GM23338 (cell line): ENCODE data around the gene ITGA1. TPM values are rescaled to one million over a fixed set of nuclear protein-coding genes. Genes with fewer than 3 reads are reported as not detected.

ENCODE experiments used
- ATAC-seq: fragments of 200-7000 bp; cut with Tn5 transposase; 3 replicates; pipeline ENCODE4 v1.9.1; 2020
- DNase-seq: peaks from one replicate; pipeline ENCODE4 v3.0.0-alpha.2; 2015; ENCODE audit warnings: low spot score
- H2AFZ ChIP-seq: fragments of 200-600 bp; sonication (generic); 2 replicates; pipeline ENCODE4 v1.8.0; 2016; ENCODE audit warnings: antibody characterized with exemption, mild to moderate bottlenecking, moderate library complexity
- H3F3A ChIP-seq: fragments of 200-600 bp; sonication (generic); replicated peaks from 2 replicates; pipeline ENCODE4 v1.8.0; 2017; ENCODE audit warnings: antibody characterized with exemption, mixed run types, low read depth
- H3K27ac ChIP-seq: fragments of 200-600 bp; sonication (generic); 2 replicates; pipeline ENCODE4 v1.6.1; 2016; ENCODE audit warnings: low read depth
- H3K27me3 ChIP-seq: fragments of 200-600 bp; sonication (generic); 2 replicates; pipeline ENCODE4 v1.8.0; 2016; ENCODE audit warnings: mild to moderate bottlenecking, mixed run types, moderate library complexity; ENCODE audit not compliant: insufficient read depth
- H3K36me3 ChIP-seq: fragments of 200-600 bp; sonication (generic); 2 replicates; pipeline ENCODE4 v1.8.0; 2016; ENCODE audit warnings: mild to moderate bottlenecking; ENCODE audit not compliant: insufficient read depth
- H3K4me1 ChIP-seq: fragments of 200-600 bp; sonication (generic); 2 replicates; pipeline ENCODE4 v1.8.0; 2016; ENCODE audit warnings: mild to moderate bottlenecking, moderate library complexity; ENCODE audit not compliant: insufficient read depth
- H3K4me2 ChIP-seq: fragments of 200-600 bp; sonication (generic); 2 replicates; pipeline ENCODE4 v1.7.1; 2017; ENCODE audit warnings: mixed run types
- H3K4me3 ChIP-seq: fragments of 200-600 bp; sonication (generic); 2 replicates; pipeline ENCODE4 v1.6.1; 2016; ENCODE audit warnings: mixed run types
- H3K79me2 ChIP-seq: fragments of 200-600 bp; sonication (generic); replicated peaks from 2 replicates; pipeline ENCODE4 v1.8.0; 2017; ENCODE audit warnings: mild to moderate bottlenecking; ENCODE audit not compliant: insufficient read depth
- H3K9me2 ChIP-seq: fragments of 200-600 bp; sonication (generic); 2 replicates; pipeline ENCODE4 v1.8.0; 2017; ENCODE audit not compliant: insufficient read depth
- H4K20me1 ChIP-seq: fragments of 200-600 bp; sonication (generic); replicated peaks from 2 replicates; pipeline ENCODE4 v1.8.0; 2017; ENCODE audit warnings: mild to moderate bottlenecking; ENCODE audit not compliant: insufficient read depth
- H3K27ac Mint-ChIP-seq: 2 replicates; pipeline ENCODE4 v1.8.0; 2020; ENCODE audit warnings: inconsistent platforms, mild to moderate bottlenecking, moderate library complexity, mixed read lengths
- H3K27me3 Mint-ChIP-seq: 3 replicates; pipeline ENCODE4 v1.8.0; 2022; ENCODE audit warnings: low read depth, mild to moderate bottlenecking, moderate library complexity, mixed read lengths, inconsistent platforms; ENCODE audit not compliant: insufficient read depth, poor library complexity
- H3K36me3 Mint-ChIP-seq: 3 replicates; pipeline ENCODE4 v1.8.0; 2021; ENCODE audit warnings: low read depth, mild to moderate bottlenecking, inconsistent platforms, moderate library complexity, mixed read lengths
- H3K4me1 Mint-ChIP-seq: 3 replicates; pipeline ENCODE4 v1.8.0; 2020; ENCODE audit warnings: mild to moderate bottlenecking, inconsistent platforms, mixed read lengths
- H3K4me3 Mint-ChIP-seq: 3 replicates; pipeline ENCODE4 v1.8.0; 2021; ENCODE audit warnings: moderate library complexity, mild to moderate bottlenecking, inconsistent platforms, mixed read lengths
- H3K9me3 Mint-ChIP-seq: 3 replicates; pipeline ENCODE4 v1.8.0; 2020; ENCODE audit warnings: moderate library complexity, mild to moderate bottlenecking, inconsistent platforms, mixed read lengths
- EZH2phosphoT487 ChIP-seq: fragments of 200-600 bp; sonication (generic); IDR thresholded peaks from one replicate; pipeline ENCODE4 v1.8.1; 2018; ENCODE audit warnings: antibody characterized with exemption; ENCODE audit not compliant: unreplicated experiment
- JUNB ChIP-seq: IDR thresholded peaks from one replicate; pipeline ENCODE4 v1.6.1; 2016; ENCODE audit warnings: antibody characterized with exemption; ENCODE audit not compliant: unreplicated experiment
- NANOG ChIP-seq: IDR thresholded peaks from 2 replicates; pipeline ENCODE4 v1.6.1; 2016; ENCODE audit warnings: antibody characterized with exemption, borderline replicate concordance
- POLR2AphosphoS5 ChIP-seq: IDR thresholded peaks from 2 replicates; pipeline ENCODE4 v1.6.1; 2016; ENCODE audit warnings: antibody characterized with exemption, low read depth
- STAT1 ChIP-seq: IDR thresholded peaks from one replicate; pipeline ENCODE4 v1.6.1; 2016; ENCODE audit warnings: antibody characterized with exemption; ENCODE audit not compliant: unreplicated experiment
- ZNF114 ChIP-seq: fragments of 250-450 bp; sonication (Bioruptor Pico); IDR thresholded peaks from 2 replicates; pipeline ENCODE4 v1.5.0; 2020; ENCODE audit warnings: mild to moderate bottlenecking, moderate library complexity
- ZNF331 ChIP-seq: fragments of 250-450 bp; sonication (Bioruptor Pico); IDR thresholded peaks from 2 replicates; pipeline ENCODE4 v1.5.0; 2020; ENCODE audit warnings: low read depth, mild to moderate bottlenecking, moderate library complexity
- polyA plus RNA-seq: library from polyadenylated mRNA; unstranded; fragments of >200 nt; fragmentation: Nextera tagmentation; extraction: Ambion mirVana; gene quantifications from 2 replicates; pipeline ENCODE4 v1.2.1, GENCODE V29; 2016
- total RNA-seq: library from RNA; depleted of rRNA; stranded (reverse); fragments of >200 nt; shearing (Covaris generic); gene quantifications from 2 replicates; pipeline ENCODE4 v1.2.3, GENCODE V29; 2014
- TF ChIP-seq, protein P1 (sequence below): IDR thresholded peaks from 2 replicates; pipeline ENCODE4 v1.6.1; 2016; ENCODE audit warnings: antibody characterized with exemption
- TF ChIP-seq, protein P2 (sequence below): fragments of 250-450 bp; sonication (Bioruptor Pico); IDR thresholded peaks from 2 replicates; pipeline ENCODE4 v1.5.0; 2020; ENCODE audit warnings: mild to moderate bottlenecking, moderate library complexity

Gene ITGA1
- total and polyA plus RNA-seq, 2 experiments from 2014 or later, result 1.8 to 4.9 TPM

DNA sequence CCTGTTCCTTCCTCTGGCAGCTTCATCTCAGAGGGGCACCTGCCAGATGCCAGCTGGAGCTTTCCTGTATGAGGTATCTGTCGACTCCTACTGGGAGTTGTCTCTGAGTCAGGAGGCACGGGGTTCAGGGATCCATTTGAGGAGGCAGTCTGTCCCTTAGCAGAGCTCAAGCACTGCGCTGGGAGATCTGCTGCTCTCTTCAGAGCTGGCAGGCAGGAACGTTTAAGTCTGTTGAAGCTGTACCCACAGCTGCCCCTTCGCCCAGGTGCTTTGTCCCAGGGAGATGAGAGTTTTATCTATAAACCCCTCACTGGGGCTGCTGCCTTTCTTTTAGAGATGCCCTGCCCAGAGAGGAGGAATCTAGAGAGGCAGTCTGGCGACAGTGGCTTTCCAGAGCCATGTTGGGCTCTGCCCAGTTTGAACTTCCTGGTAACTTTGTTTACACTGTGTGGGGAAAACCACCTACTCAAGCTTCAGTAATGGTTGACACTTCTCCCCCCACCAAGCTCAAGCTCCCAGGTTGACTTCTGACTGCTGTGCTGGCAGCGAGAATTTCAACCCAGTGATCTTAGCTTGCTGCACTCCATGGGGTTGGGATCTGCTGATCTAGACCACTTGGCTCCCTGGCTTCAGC lies 189.7 kb downstream of the ITGA1 start:
- no peak overlapping the region for H3K4me3 Mint-ChIP-seq
- H3K4me1 Mint-ChIP-seq, result no peaks in the 10 kb centered on the region
- no peaks in the 10 kb centered on the region for H4K20me1 ChIP-seq
- peaks cover 43% of the 10 kb centered on the region for H3K9me3 Mint-ChIP-seq
- H3K27ac ChIP-seq, result no peak overlapping the region
- H2AFZ ChIP-seq, result no peak overlapping the region
- no peak overlapping the region for H3K27ac Mint-ChIP-seq
- H3K4me2 ChIP-seq, result no peak overlapping the region
- no peaks in the 10 kb centered on the region for H3K79me2 ChIP-seq
- H3K27me3 ChIP-seq, result no peaks in the 10 kb centered on the region
- no peaks in the 10 kb centered on the region for H3K36me3 ChIP-seq
- no peak for TF ChIP-seq STAT1
- no peak for TF ChIP-seq ZNF331
- no peak for TF ChIP-seq POLR2AphosphoS5
- no peak for TF ChIP-seq ZNF114 (CRISPR knock-in tag)
- no peak for TF ChIP-seq JUNB
- TF ChIP-seq EZH2phosphoT487, result no peak
- TF ChIP-seq, protein P1, sequence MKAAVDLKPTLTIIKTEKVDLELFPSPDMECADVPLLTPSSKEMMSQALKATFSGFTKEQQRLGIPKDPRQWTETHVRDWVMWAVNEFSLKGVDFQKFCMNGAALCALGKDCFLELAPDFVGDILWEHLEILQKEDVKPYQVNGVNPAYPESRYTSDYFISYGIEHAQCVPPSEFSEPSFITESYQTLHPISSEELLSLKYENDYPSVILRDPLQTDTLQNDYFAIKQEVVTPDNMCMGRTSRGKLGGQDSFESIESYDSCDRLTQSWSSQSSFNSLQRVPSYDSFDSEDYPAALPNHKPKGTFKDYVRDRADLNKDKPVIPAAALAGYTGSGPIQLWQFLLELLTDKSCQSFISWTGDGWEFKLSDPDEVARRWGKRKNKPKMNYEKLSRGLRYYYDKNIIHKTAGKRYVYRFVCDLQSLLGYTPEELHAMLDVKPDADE, result no peak
- TF ChIP-seq, protein P2, sequence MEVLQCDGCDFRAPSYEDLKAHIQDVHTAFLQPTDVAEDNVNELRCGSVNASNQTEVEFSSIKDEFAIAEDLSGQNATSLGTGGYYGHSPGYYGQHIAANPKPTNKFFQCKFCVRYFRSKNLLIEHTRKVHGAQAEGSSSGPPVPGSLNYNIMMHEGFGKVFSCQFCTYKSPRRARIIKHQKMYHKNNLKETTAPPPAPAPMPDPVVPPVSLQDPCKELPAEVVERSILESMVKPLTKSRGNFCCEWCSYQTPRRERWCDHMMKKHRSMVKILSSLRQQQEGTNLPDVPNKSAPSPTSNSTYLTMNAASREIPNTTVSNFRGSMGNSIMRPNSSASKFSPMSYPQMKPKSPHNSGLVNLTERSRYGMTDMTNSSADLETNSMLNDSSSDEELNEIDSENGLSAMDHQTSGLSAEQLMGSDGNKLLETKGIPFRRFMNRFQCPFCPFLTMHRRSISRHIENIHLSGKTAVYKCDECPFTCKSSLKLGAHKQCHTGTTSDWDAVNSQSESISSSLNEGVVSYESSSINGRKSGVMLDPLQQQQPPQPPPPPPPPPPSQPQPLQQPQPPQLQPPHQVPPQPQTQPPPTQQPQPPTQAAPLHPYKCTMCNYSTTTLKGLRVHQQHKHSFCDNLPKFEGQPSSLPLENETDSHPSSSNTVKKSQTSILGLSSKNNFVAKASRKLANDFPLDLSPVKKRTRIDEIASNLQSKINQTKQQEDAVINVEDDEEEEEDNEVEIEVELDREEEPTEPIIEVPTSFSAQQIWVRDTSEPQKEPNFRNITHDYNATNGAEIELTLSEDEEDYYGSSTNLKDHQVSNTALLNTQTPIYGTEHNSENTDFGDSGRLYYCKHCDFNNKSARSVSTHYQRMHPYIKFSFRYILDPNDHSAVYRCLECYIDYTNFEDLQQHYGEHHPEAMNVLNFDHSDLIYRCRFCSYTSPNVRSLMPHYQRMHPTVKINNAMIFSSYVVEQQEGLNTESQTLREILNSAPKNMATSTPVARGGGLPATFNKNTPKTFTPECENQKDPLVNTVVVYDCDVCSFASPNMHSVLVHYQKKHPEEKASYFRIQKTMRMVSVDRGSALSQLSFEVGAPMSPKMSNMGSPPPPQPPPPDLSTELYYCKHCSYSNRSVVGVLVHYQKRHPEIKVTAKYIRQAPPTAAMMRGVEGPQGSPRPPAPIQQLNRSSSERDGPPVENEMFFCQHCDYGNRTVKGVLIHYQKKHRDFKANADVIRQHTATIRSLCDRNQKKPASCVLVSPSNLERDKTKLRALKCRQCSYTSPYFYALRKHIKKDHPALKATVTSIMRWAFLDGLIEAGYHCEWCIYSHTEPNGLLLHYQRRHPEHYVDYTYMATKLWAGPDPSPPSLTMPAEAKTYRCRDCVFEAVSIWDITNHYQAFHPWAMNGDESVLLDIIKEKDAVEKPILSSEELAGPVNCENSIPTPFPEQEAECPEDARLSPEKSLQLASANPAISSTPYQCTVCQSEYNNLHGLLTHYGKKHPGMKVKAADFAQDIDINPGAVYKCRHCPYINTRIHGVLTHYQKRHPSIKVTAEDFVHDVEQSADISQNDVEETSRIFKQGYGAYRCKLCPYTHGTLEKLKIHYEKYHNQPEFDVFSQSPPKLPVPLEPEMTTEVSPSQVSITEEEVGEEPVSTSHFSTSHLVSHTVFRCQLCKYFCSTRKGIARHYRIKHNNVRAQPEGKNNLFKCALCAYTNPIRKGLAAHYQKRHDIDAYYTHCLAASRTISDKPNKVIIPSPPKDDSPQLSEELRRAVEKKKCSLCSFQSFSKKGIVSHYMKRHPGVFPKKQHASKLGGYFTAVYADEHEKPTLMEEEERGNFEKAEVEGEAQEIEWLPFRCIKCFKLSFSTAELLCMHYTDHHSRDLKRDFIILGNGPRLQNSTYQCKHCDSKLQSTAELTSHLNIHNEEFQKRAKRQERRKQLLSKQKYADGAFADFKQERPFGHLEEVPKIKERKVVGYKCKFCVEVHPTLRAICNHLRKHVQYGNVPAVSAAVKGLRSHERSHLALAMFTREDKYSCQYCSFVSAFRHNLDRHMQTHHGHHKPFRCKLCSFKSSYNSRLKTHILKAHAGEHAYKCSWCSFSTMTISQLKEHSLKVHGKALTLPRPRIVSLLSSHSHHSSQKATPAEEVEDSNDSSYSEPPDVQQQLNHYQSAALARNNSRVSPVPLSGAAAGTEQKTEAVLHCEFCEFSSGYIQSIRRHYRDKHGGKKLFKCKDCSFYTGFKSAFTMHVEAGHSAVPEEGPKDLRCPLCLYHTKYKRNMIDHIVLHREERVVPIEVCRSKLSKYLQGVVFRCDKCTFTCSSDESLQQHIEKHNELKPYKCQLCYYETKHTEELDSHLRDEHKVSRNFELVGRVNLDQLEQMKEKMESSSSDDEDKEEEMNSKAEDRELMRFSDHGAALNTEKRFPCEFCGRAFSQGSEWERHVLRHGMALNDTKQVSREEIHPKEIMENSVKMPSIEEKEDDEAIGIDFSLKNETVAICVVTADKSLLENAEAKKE, result no peak
- no peak for TF ChIP-seq NANOG
- DNase-seq, result no peak
- no peaks in the 10 kb centered on the region for H3K9me2 ChIP-seq
- H3K36me3 Mint-ChIP-seq, result peaks cover 15% of the 10 kb centered on the region; the same call in 2 of the 3 replicates
- ATAC-seq, result no peak
- no peak overlapping the region for H3K4me3 ChIP-seq
- H3K27me3 Mint-ChIP-seq, result no peaks in the 10 kb centered on the region
- H3F3A ChIP-seq, result no peaks in the 10 kb centered on the region
- H3K4me1 ChIP-seq, result no peaks in the 10 kb centered on the region
